IgD-negative memory B cell (primary cell): ENCODE measurements around the gene PIK3CD. TPM values are rescaled to one million over a fixed set of nuclear protein-coding genes. Genes with fewer than 3 reads are reported as not detected.
"Not testable (repeated sequence)": the region's sequence is repeated elsewhere in the genome, so short reads cannot be mapped to it uniquely, and the experiment has no call there.

Experiments used
- H3K27ac Mint-ChIP-seq, 3 donors: one replicate each; pipeline ENCODE4 v1.8.0; 2020 to 2022; ENCODE audit warnings: mild to moderate bottlenecking in 3 of 3, mixed read lengths in 3 of 3, moderate library complexity in 1 of 3
- H3K27me3 Mint-ChIP-seq: one replicate; pipeline ENCODE4 v1.8.0; 2021; ENCODE audit warnings: mixed read lengths
- H3K36me3 Mint-ChIP-seq: one replicate; pipeline ENCODE4 v1.8.0; 2020; ENCODE audit warnings: mild to moderate bottlenecking, mixed read lengths
- H3K4me1 Mint-ChIP-seq, 3 donors: one replicate each; pipeline ENCODE4 v1.8.0; 2020 to 2022; ENCODE audit warnings: mixed read lengths in 3 of 3, mild to moderate bottlenecking in 1 of 3
- H3K4me3 Mint-ChIP-seq, 4 donors: one replicate each; pipeline ENCODE4 v1.8.0; 2020 to 2022; ENCODE audit warnings: mild to moderate bottlenecking in 4 of 4, mixed read lengths in 4 of 4, moderate library complexity in 3 of 4
- H3K9me3 Mint-ChIP-seq, 3 donors: one replicate each; pipeline ENCODE4 v1.8.0; 2020 to 2021; ENCODE audit warnings: mixed read lengths in 3 of 3, mild to moderate bottlenecking in 1 of 3
- polyA plus RNA-seq: library from polyadenylated mRNA; unstranded; fragments of 300-500 nt; fragmentation: Illumina TruSeq; gene quantifications from one replicate; pipeline ENCODE4 v1.2.3, GENCODE V29; 2021

PIK3CD gene
- polyA plus RNA-seq, 1 donor from 2014 or later = 82.6 TPM

DNA sequence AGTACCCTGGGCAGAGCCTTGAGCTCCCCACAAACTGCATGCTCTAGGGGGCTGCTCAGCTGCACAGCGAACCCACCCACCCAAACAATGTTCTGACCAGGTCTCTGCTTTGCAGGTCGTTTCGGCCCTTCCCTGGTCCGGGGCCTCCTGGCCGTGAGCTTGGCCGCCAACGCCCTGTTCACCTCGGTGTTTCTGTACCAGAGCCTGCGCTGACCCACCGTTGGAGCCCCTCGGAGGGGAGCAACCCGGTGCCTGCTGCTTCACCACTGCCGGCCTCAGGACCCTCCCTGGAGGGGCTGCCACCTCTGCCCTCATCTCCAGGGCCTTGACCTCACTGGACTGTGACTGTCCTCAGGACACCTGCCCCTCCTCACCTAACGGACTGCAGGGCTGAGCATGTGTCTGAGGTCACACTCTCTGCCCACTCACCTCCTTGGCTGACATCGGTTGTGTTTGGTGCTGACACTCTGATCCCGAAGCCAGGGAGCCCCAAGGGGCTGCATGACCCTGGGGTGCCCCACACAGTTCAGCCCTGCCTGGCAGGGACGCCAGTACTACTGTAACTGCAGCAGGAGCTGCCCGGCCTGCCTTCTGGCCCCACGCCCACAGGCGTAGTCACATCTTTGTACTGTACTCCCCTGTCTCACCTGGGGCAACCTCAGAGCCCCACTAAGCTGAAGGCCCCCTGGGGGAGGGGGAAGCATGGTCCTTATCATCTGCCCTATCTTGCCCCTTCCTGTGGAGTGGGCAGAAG is 38.5 kb upstream of the PIK3CD start:
- Mint-ChIP-seq H3K4me1 (no peaks in the 10 kb centered on the region), H3K36me3 (no peaks in the 10 kb centered on the region), H3K9me3 (no peaks in the 10 kb centered on the region), H3K27me3 (no peaks in the 10 kb centered on the region), H3K4me3 (no peak overlapping the region), H3K27ac (no peak overlapping the region)

DNA sequence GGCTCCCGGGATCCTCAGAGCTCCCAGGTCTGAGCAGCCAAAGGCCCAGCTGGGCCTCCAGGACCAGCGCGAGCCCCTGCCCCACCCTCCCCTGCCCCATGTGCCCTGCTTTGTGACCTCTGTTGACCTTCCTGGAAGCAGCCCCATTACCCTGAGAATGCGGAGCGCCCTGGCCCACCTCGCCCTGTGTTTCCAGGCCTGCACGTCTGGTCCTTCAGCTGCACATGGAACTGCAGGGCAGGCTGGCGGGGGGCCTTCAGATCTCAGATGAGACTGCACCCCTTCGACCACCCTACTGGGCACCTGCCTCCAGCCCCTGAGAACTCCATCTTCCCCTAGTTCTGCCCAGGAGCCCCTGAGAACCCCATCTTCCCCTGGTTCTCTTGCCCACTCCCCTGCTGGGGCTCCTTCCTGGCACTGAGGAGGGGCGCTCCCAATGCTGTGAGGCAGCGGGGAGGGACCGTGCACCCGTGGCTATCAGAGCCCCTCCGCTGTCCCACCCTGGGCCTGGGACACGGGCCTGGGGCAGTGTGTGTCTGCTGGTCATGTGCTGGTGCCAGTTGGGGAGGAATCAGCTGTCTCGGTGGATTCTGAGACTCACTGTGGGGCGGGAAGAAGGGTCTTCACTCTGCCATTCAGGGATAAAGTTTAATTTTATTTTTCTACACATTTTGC is 37.8 kb upstream of the PIK3CD start:
- no peak overlapping the region for H3K4me3 Mint-ChIP-seq

DNA sequence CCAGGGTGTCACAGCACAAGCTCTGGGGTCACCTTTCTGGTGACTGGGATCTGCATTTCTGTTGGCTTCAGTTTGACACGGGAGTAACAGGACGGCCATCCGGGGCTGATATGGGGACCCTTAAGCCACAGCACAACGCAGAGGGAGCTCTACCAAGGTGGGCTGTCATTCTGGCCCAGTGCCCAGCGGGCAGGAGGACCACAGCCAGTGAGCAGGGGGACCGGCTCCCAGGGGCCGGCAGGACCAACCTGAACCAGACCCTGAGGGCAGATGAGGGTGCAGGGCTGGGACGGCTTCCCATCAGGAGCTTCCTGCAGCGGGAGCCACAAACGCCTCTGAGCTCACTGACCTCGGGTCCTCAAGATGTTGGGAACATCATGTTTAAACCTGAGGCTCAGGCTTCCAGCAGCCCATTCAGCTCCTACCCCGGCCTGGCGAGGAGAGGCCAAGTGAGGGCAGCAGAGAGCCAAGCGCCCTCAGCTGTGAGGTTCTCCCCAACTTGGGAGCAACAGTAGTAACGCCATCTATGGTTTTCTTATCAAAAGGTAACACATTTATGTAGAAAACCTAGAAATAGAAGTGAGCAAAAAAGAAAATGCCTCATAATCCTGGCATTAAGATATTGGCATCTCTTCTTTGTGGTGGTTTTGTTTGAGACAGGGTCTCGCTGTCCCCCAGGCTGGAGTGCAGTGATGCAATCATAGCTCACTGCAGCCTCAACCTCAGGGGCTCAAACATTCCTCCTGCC is 36.0 kb upstream of the PIK3CD start:
- H3K27me3 Mint-ChIP-seq = no peaks in the 10 kb centered on the region
- no peak overlapping the region for H3K4me3 Mint-ChIP-seq
- no peak overlapping the region for H3K27ac Mint-ChIP-seq
- no peaks in the 10 kb centered on the region for H3K36me3 Mint-ChIP-seq
- no peaks in the 10 kb centered on the region for H3K4me1 Mint-ChIP-seq
- no peaks in the 10 kb centered on the region for H3K9me3 Mint-ChIP-seq

More for the DNA sequence above, 37.8 kb upstream of the PIK3CD start:
- Mint-ChIP-seq H3K27ac (no peak overlapping the region), H3K36me3 (no peaks in the 10 kb centered on the region), H3K4me1 (no peaks in the 10 kb centered on the region), H3K27me3 (no peaks in the 10 kb centered on the region), H3K9me3 (no peaks in the 10 kb centered on the region)

DNA sequence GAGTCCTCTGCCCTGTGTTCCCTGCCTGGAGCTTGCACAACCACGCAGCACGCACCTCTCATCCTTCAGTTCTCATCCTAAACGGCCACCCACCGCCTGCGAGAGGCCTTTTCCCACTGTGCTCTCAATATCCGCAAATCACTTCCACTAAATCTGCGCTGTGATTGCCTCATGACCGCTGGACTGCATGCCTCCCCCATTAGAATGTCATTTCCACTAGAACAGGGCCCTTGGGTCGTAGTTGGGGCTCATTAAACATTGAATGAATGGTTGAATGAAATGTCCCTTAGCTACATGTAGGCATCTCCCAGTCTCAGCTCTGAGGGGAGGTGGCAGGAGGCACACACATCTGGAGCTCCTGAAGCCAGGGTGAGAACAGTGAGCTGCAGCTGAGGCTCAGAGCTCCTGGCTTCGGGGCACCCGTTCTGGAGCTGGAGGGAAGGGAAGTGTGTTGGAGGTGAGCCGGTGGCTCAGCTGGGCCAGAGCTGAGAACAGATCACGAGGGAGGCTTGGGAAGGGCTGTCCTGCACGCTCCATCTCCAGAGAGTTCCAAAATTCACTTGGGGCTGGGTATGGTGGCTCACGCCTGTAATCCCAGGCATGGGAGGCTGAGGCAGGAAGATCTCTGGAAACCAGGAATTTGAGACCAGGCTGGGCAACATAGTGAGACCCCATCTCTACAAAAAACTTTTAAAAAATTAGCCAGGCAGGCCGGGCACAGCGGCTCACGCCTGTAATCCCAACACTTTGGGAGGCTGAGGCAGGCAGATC is 32.4 kb upstream of the PIK3CD start:
- H3K27ac Mint-ChIP-seq = peak overlapping the region in 1 of 3 donors; percentile 32
- peaks cover 1% of the 10 kb centered on the region for H3K36me3 Mint-ChIP-seq
- no peaks in the 10 kb centered on the region for H3K9me3 Mint-ChIP-seq
- no peak overlapping the region for H3K4me3 Mint-ChIP-seq
- no peaks in the 10 kb centered on the region for H3K27me3 Mint-ChIP-seq
- H3K4me1 Mint-ChIP-seq = peaks cover 0 to 2% (median 2%) of the 10 kb centered on the region in 3 donors

DNA sequence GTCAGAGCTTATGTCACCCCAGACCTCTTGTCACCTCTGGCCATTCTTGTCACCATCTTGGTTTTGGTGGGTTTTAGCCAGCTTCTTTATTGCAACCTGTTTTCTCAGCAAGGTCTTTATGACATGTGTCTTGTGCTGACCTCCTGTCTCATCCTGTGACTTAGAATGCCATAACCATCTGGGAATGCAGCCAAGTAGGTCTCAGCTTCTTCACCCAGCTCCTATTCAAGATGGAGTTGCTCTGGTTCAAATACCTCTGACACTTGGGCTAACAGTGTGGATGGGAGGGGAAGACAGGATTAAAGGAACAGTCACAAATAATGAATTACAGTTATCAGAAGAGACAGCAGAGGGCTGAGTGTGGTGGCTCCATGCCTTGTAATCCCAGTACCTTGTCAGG is 30.5 kb upstream of the PIK3CD start:
- H3K27ac Mint-ChIP-seq = no peak overlapping the region
- no peaks in the 10 kb centered on the region for H3K9me3 Mint-ChIP-seq
- H3K27me3 Mint-ChIP-seq = no peaks in the 10 kb centered on the region
- no peak overlapping the region for H3K4me3 Mint-ChIP-seq
- peaks cover 1% of the 10 kb centered on the region for H3K36me3 Mint-ChIP-seq
- H3K4me1 Mint-ChIP-seq = peaks cover 2 to 13% (median 11%) of the 10 kb centered on the region in 3 donors

DNA sequence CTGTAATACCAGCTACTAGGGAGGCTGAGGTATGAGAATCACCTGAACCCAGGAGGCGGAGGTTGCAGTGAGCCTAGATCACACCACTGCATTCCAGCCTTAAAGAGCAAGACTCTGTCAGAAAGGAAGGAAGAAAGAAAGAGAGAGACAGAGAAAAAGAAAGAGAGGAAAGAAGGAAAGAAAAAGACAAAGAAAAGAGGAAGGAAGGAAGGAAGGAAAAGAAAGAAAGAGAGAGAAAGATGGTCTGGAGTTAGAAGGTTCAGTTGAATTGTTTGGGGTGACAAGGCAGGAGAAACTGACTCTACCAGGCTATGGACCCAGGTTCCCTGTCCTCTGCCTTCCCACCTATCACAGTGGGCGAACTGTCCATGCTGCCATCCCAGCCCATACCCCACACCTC is 27.4 kb upstream of the PIK3CD start:
- Mint-ChIP-seq H3K27me3 (no peaks in the 10 kb centered on the region), H3K9me3 (no peaks in the 10 kb centered on the region), H3K4me1 (peaks cover 18 to 29% (median 28%) of the 10 kb centered on the region in 3 donors), H3K4me3 (peak overlapping the region in 2 of 4 donors; percentile 22 to 44), H3K36me3 (peaks cover 1% of the 10 kb centered on the region), H3K27ac (peak overlapping the region in 2 of 3 donors; percentile 54 to 67)

DNA sequence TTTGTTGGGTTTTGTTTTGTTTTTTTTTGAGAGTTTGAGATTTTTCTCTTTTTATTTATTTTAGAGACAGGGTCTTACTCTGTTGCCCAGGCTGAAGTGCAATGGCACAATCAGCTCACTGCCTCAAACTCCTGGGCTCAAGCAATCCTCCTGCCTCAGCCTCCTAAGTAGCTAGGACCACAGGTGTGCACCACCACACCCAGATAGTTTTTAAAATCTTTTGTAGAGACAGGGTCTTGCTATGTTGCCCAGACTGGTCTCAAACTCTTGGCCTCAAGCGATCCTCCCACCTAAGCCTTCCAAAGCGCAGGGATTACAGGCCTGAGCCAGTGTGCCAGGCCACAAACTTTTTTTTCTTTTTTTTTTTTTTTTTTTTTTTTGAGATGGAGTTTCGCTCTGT is 26.5 kb upstream of the PIK3CD start:
- H3K27me3 Mint-ChIP-seq, H3K9me3 Mint-ChIP-seq, H3K4me3 Mint-ChIP-seq, H3K36me3 Mint-ChIP-seq: not testable (repeated sequence)
- Mint-ChIP-seq H3K27ac (peak overlapping the region; percentile 39 to 90 (median 46)), H3K4me1 (peaks cover 18 to 35% (median 32%) of the 10 kb centered on the region in 3 donors)

DNA sequence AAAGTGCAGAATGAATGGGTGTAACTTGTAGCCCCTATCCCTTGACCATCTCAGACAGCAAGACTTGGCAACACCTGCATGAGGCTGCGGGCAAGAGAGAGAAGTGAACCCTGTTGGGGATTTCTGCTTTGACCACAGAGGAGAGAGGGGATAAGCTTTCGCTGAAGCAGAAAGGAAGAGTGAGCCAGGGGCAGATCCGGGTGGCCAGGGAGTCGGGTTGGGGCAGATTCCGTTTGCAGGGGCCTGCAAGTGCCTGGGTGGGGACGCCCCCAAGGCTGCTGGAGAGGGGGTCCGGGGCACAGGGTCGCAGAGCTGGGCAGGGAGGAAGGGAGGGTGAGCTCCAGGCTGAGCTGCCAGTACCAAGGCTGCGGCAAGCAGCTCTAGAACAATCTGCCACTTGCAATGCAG is 25.3 kb upstream of the PIK3CD start:
- Mint-ChIP-seq H3K4me3 (peak overlapping the region; percentile 82 to 93 (median 88)), H3K27me3 (no peaks in the 10 kb centered on the region), H3K27ac (peak overlapping the region; percentile 81 to 94 (median 90)), H3K9me3 (no peaks in the 10 kb centered on the region), H3K36me3 (peaks cover 1% of the 10 kb centered on the region), H3K4me1 (peaks cover 22 to 42% (median 39%) of the 10 kb centered on the region in 3 donors)

DNA sequence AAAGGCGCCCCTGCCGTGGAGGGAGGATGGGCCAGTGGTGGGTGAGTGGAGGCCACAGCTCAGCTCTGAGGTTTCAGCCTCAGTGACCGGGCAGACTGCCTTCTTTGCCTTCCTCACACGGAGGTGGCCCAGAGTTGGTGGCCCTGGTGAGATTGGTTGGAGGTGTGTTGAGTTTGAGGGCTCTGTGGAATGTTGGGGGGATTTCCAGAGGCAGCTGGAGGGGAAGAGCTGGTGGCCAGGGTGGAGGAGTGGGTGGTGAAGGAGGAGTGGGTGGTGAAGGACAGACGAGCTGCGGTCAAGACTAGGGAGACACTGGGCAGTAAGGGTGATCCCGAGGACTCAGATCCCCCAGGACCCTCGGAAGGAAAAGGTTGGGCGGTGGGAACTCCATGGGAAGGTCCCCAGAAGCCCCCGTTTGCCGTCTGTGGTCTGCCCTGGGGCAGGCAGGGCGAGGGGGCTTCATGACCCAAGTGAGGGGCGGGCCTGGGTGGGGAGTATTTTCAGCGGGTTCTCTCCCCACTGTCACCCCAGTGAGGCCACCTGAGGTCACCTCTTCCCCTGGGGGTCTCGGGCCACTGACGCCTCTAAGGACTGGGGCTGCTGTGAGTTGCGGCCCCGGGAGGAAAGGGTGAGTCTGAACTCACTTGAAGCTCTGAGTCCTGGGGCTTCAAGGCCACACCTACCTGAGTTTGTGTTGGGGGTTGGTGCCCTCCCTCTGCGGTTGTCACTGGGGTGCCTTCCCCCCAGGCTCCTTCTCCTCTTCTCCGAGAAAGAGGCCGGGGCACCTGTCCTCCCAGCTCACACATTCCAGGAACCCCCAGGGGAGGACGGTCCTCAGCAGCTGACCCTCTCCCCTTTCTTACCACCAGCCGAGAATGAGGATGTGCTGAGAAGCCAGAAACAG is 22.7 kb upstream of the PIK3CD start:
- peak overlapping the region; percentile 85 to 90 (median 90) for H3K27ac Mint-ChIP-seq
- no peaks in the 10 kb centered on the region for H3K9me3 Mint-ChIP-seq
- peaks cover 1% of the 10 kb centered on the region for H3K36me3 Mint-ChIP-seq
- H3K27me3 Mint-ChIP-seq = no peaks in the 10 kb centered on the region
- H3K4me3 Mint-ChIP-seq = peak overlapping the region; percentile 82 to 94 (median 88)
- peaks cover 26 to 48% (median 42%) of the 10 kb centered on the region in 3 donors for H3K4me1 Mint-ChIP-seq

DNA sequence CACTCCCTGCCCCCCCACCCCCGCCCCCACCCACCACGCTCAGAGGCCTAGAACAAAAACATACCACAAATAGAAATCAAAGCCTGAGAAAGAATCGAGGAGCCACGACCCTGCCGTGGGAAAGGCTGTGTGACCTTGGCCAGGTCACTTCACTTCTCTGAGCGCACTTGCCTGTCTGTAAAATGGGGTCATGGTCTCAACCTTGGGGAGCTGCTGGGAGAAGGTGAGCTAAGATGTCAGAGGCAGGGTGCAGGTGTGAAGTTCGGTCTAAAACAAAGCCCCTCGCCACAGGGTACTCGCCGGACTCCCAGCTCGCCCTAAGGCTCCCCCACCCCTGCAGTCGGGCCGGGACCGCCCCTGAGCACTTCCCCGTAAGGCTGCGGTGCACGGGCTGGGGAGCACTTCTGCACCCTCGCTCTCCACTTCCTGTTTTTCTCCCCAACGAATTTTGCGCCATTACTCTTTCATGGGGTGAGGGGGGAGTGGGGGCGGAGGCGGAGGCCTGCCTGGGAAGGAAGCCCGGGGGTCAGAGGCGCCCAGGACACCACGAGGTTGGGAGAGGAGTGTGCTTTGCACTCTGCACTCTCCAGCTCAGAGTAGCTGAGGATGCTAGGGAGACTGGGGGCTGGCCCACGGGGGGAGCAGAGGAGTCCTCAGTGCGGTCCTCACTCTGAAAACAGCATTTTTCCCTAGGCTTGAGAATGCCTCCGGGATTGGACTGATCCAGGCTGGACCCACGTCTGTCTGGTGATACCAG is 21.9 kb upstream of the PIK3CD start:
- Mint-ChIP-seq H3K27me3 (no peaks in the 10 kb centered on the region), H3K4me3 (peak overlapping the region; percentile 82 to 94 (median 88)), H3K9me3 (no peaks in the 10 kb centered on the region), H3K4me1 (peaks cover 27 to 45% (median 37%) of the 10 kb centered on the region in 3 donors), H3K27ac (peak overlapping the region; percentile 85 to 90 (median 90)), H3K36me3 (no peaks in the 10 kb centered on the region)

DNA sequence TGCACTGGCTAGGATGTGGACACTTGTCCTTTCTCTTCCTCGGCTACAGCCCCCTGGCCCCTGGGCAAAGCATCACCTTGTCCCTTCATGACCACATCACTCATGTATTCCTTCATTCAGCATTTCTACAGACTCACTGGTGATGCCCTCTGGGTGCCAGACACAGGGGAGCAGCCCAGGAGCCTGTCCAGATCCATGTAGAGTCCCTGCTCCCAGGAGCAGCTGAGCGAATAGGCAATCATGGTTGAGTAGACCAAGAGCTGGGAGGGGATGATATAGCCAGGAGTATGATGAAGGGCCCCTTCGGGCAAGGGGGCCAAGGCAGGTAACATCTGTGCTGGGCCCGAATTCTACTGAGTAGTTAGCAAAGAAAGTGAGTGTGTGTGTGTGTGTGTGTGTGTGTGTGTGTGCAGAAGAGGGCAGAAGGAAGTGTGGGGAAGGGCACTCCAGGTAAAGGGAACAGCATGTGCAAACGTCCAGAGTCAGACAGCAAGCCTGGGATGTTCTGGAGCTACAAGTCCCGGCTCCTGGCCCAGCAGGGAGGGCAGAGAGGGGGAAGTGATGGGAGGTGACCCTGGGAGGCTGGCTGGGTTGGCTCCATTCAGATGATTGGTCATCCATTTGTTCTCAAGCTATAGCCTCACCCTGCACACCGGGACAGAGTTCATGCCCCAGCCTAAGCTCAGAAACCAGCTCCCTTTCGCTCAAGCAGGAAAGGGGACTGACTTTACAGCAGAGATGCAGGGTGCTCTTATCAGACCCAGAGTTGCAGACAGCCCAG is 21.0 kb upstream of the PIK3CD start:
- peaks cover 31 to 49% (median 33%) of the 10 kb centered on the region in 3 donors for H3K4me1 Mint-ChIP-seq
- H3K27ac Mint-ChIP-seq = peak overlapping the region; percentile 85 to 90 (median 90)
- peaks cover 3% of the 10 kb centered on the region for H3K36me3 Mint-ChIP-seq
- H3K27me3 Mint-ChIP-seq = no peaks in the 10 kb centered on the region
- peak overlapping the region; percentile 82 to 94 (median 88) for H3K4me3 Mint-ChIP-seq
- H3K9me3 Mint-ChIP-seq = no peaks in the 10 kb centered on the region

DNA sequence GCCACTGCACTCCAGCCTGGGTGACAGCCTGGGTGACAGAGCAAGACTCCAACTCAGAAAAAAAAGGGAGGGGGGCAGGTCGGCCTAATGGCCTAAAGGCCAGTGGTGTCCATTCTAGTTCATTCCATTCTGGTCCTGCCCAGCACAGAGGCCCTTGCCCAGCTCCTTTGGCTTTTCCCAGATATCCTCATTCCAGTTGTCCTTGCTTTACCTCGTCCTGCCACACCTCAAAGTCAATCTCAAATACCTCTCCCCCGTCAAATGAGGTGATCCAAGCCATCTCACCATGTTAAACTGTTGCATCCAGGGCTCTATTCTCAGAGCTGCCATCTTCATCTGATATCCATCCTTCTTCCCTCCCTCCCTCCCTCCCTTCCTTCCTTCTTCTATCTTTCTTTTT is 19.9 kb upstream of the PIK3CD start:
- Mint-ChIP-seq H3K4me1 (peaks cover 25 to 40% (median 27%) of the 10 kb centered on the region in 3 donors), H3K27me3 (no peaks in the 10 kb centered on the region), H3K36me3 (peaks cover 3% of the 10 kb centered on the region), H3K9me3 (no peaks in the 10 kb centered on the region), H3K4me3 (peak overlapping the region in 2 of 4 donors; percentile 82 to 85), H3K27ac (peak overlapping the region in 2 of 3 donors; percentile 87 to 90)
